Fibroblast of peridontal ligament (primary cell): Measurements from ENCODE around the gene AGAP1.

Experiments used
- DNase-seq: peaks from one replicate; pipeline ENCODE4 v3.0.0-alpha.2; 2010; ENCODE audit errors: extremely low read depth

The AGAP1 gene

DNA sequence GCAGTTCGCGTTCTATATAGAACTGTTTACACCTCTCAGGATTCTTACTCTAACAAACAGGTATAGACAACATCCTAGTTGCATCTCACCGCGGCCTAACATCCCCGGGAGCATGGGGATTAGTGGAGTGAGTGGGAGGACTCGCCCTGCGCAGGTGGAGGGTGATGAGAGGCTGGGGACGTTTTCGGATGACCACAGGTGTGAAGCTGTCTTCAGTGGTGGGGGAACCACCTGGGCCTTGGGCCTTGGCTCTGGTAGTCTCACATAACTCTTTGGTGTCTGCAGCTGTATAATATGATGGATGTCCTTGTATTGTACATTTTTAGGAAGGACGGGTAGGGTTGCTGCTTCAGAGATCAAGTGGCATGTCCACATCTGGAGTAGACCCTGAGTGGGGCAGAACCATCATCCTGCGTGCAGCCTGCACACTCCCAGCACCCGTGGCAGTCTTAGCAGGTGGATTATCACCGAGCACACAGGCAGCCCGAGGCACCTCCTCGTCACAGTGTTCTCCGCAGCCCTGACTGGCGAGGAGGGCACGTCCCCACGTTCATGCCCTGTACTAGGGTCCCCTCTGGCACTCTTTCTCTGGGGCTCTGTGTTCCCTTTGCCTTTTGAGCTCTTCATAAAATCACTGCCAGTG lies 56.0 kb downstream of the AGAP1 start:
- no peak for DNase-seq

DNA sequence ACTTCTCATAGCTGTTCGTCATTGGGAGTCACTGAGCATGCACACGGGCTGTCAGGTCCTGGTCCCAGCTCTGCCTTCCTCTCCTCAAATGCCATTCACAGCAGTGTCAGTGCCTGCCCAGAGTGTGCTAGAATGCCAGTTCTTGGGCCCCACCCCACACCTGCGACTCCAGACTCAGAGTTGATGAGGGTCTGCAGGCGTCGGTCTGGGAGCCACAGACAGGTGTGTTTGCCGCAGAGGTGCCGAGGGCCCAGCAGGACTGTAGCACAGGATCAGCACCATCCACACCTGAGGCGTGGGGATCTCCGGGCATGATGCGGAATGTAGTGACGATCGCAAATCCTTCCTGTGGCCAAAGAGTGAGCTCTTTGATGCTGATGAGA lies 56.5 kb downstream of the AGAP1 start:
- DNase-seq, result no peak

DNA sequence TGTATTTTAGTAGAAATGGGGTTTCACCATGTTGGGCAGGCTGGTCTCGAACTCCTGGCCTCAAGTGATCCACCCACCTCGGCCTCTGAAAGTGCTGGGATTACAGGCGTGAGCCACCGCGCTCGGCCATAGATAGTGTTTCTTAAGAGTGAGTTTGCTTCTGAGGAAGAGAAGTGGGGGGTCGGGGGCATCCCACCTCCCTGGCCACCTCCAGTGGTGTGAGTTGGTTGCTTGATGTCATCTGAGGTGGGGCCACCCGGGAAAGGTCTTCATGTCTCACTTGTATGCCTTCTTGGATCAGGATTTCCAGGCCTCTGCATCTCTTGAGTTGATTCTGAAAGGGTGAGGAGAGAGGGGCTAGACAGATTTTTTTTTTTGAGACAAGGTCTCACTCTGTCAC lies 57.1 kb downstream of the AGAP1 start:
- DNase-seq, result no peak

DNA sequence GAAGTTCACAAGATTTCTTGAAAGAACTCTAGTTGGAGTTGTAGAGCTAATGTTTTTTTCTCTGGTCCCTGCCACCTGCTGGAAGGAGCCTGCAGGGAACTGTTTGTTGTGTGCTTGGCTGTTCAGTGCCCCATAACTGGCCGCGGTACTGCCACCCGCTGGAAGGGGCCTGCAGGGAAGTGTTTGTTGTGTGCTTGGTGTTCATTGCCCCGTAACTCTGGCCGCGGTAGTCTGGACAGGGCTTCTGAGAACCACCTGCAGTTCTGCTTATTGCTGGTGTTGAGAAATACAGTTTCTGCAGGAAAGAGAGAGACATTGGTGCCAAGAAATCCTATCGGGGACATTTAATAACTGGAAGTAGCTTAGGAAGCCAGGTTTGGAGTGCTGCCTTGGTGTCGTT lies 58.1 kb downstream of the AGAP1 start:
- DNase-seq, result peak; percentile 40

DNA sequence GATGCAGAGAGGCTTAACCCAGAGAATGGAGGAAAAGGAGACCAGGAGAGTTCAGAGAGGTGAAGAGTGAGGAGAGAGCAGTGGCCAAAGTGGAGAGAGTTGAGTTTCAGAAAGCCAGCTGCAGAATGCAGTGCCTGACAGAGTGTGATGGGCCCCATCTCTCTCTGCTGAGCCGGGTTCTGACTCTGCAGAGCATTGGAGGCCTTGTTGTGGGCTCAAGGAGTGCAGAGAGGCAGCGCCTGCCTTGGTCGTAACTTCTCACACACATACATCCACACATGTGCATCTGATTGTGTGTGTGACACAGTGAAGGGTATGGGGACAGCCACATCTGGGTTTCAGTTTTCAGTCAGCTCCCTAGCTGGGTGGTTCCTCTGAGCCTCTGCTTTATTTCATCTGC lies 58.8 kb downstream of the AGAP1 start:
- DNase-seq, result no peak

DNA sequence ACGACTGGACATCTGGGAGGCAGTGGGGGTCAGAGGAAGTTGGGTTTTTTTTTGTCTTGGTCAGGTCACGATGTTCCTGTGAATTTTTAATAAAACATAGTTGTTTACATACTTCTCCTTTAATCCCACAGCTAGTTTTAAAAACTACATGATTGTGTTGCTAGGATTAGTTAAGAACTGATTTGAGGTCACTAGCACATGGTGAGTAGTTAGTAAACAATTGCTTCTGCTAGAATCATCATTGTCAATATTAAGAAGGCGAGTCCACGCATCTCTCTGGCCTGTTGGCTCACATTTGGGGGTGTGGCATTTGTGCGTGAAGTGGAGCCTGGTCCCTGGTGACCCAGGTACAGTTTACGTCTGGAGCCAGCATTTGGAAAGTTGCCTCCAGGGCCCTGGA lies 59.4 kb downstream of the AGAP1 start:
- DNase-seq, result no peak

DNA sequence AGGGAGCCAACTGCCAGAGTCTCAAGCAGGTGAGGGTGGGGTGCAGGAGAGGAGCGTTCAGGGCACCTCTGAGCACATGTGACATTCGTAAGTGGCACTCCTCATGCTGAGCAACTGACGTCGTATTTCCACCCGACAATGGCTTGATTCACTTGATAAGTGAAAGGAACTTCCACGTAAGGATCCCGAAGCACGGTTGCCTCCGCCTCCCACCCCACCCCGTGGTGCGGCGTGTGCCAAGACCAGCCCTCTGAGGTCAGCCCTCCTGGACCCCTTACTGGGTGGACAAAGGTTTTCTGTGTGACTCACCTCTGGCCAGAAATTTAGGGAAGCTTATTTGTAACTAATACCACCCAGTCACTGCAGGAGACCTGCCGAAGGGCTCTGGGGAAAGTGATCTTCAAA lies 59.9 kb downstream of the AGAP1 start:
- no peak for DNase-seq

DNA sequence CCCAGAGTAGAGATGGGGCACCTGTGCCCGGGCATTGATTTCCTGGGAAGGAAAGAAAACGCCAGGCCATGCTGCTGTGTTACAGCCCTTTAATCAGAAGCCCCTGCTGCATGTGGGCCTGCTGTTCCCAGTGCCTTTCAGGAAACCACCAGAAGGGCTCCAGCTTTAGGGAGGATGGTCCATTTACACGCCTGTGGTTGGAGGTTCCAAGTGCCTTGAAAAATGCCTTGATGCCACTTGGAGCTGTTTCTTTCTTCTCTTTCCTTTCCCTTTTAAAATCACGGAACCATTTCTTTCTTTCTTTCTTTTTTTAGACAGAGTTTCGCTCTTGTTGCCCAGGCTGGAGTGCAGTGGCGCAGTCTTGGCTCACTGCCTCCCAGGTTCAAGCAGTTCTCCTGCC lies 60.5 kb downstream of the AGAP1 start:
- no peak for DNase-seq

DNA sequence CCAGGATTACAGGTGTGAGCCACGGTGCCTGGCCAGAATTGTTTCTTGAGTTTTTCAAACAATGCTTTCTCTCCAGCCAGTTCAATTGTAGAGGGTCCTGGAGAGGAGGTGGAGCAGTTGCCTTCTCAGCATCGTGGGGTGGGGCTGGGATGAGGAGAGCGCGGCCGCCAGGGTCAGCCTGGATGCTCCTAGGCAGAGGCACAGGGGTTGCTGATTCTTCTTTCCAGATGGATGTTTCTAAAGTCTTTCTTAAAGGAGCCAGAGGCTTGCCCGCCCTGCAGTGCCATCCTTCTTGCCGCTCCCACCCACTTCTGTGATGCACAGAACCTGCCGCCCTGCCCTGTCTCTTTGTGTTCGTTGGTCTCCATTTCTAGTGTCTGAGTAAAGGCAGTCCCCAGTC lies 61.1 kb downstream of the AGAP1 start:
- no peak for DNase-seq

DNA sequence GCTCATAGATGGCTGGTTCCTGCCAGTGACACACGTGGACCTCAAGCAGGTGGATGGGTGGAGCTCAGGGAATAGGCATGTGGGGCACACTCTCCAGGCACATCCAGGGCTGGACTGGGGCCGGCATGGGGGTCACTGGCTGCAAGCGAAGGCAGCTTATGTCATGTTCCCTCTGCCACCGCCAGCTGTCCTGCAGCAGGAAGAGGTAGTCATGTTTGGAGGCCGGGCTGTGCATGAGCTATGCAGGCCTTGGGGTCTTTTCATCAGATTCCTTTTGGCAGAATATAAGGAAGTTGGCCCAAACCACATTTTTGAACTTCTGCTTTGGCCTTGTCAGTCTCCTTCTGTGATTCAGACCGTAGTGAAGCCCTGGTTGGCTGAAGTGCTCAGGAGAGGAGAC lies 61.5 kb downstream of the AGAP1 start:
- DNase-seq, result no peak

DNA sequence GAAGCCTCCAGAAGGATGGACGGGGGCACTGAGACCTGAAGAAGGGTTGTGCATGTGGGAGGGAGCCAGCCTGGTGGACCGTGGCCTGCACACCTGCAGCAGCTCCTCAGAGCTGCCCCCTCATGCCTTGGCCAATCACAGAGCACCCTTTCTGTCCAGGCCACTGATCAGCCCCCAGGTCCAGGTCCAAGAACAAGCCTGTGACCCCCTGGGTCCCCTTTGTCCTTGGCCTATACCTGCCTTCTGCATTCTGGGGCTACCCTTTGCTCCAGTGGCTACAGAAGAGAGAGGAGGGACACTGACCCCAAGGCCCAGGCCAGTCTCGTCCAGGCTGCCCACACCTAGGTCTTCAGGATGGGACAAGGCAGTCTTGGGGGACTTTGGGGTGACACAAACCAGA lies 62.2 kb downstream of the AGAP1 start:
- no peak for DNase-seq

DNA sequence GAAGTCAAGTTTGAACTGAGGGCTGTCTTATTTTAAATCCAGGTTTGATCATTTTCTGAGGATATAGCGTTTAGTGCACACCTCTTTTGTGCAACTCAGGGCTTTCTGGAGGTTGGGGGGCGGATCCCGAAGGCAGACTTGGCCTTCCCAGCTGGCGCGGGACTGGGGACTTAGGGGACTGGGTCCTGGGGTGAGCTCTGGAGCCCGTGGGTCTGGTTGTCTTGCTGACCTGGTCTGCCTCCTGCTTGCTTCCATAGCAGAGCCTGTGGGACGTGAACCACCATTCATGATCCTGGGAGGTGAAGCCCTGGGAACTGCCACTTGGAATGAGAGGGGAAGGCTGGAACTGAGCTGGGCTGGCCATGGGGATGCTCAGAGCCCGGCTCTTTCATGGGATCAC lies 63.1 kb downstream of the AGAP1 start:
- no peak for DNase-seq

DNA sequence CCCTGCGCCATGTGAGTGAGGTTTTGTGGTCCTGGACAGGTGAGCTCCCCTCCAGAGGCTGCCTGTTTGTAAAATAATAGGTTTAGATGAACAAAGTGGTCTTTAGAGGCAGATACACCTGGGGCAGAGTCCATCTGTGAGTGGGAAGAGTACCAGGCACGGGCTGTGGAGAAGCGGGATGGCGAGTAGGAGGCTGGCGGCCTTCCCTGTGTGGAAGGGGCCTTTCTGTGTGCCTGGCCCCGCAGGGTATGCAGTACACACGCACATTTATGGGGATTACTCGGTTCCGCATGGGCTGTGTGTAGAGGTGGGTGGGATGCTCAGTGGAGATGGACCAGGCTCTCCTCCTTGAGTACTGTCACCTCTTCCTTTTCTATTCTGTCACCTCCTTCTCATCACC lies 64.1 kb downstream of the AGAP1 start:
- DNase-seq, result no peak

DNA sequence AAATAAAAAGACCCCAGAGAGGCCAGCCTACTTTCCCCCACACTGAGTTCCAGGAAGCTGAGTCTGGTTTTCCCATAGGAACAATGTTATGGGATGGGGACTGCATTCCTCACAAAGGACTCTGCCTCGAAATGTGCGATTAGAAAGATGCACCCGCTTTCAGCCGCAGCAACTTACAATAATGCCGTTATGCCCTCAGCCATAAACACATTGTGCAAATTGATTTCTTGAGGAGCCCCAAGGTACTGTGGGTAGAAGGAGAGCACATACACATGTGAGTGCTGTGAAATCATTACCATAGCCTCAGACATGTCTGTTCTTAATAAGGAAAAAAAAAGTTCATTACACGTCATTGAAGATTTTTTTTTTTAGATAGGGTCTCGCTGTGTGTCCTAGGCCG lies 64.7 kb downstream of the AGAP1 start:
- no peak for DNase-seq

DNA sequence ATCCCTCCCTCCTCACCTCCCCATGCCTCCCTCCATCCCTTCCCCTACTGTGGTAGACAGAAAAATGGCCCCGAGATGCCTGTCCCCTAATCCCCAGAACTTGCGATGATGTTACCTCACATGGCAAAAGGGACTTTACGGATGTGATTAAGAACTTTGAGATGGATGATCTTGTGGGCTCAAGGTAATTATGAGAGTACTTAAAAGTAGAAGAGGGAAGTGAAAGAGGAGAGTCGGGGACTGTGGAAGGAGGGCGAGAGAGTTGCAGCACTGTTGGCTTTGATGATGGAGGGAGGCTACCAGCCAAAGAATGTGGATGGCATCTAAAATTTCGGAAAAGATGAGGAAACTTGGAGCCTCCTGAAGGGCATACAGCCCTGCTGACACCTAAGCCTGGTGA lies 66.5 kb downstream of the AGAP1 start:
- no peak for DNase-seq

DNA sequence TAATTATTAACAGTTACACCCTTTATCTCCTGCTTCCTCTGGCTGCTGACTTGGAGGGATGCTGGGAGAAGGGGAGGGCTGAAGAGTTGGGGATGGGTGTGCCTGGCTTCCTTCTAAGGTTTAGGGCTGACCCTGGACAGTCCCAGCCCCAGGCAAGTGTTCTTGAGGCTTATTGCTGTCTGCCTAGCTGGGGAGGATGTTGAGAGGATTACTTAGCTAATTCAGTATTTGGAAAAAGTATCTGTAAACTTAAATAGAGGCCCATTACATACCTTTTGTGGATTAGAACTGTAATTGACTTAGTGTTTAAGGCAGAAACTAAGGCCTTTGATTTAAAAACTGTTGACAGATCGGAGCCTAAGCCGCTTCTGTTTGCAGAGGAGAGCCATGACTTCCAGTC lies 67.6 kb downstream of the AGAP1 start:
- DNase-seq, result no peak

DNA sequence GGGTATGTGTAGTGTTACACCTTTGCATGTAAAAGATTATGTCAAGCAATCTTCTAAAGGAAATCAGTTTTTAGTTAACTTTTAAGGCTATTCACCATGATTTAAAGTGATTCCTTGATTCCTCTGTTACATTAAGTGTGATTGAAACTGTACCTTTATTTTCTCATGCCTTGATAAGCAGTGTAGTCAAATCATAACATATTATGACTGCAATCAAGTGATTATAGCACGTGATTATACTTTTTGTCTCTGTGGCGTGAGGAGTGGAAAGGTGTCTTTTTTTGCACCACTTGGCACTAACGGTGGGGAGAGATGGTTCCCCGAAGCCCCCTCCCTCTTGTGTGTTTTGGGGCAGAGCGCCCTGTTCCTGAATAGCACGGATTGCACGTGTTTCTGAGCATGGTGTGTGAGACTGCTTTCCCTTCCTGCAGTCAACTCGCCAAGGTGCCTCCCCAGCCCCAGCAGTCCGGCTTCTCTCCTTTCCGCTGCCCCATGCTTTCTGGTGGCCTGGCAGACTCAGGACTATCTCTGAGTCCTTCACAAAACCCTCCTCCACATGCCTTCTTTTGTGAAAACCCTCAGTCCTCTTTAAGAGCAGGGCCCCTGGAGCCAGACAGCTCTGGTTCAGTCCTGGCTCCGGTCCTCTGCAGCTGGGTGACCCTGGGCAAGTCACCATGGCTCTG lies 68.4 kb downstream of the AGAP1 start:
- no peak for DNase-seq

DNA sequence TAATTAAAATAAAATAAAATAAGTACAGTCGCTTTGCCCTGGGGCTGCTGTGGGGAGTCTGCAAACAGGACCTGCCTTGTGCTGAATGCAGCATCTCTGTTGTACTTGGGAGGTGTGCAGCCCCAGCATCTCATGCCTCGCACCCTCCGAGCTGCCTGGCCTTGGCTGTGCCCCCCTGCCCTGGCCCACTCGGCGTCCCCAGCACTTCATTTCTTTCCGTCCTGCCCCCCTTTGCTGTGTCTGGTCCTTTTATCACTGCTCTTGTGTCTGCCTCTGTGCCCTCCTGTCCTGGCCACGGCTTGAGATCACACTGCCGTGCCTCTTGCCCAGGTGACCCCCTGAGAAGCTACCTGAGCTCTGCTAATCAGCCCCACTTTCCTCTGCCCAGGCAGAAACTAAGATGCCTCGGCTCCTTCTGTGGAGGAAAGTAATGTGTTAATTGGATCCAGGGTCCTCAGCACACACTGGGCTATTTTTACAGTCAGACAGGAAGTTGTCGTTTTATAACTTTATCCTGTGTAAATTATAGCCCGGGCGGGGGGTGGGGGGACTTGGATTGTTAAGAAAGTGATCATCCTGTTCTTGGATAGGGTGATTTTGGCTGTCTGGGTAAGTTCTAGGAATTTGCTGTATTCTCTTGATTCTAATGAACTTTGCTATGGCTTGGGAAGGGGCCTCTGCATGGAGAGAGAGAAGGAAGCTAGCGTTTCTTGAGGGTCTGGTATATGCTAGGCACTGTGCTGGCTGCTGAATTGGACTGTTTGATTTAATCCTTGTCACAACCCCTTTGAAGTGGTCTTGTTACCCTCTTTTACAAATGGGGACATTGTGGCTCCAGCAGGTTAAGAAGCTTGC lies 69.4 kb downstream of the AGAP1 start:
- no peak for DNase-seq

DNA sequence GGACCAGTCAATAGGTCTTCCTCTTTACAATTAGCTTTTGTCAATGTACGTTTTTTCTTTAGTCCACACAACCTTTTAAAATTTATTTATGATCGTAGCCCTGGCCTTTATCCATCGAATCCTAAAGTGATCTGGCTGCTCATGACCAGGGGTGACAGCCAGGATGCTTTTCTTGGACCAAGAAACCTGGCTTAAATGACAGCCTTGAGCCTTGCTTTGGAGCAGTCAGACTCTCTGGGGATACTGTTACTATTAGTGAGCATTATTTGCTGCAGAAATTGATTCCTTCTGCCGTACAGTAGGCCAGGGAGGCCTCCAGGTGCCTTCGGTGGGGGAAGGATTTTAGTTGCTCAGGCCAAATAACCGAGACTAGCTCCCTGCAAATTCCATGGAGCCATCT lies 70.2 kb downstream of the AGAP1 start:
- no peak for DNase-seq

DNA sequence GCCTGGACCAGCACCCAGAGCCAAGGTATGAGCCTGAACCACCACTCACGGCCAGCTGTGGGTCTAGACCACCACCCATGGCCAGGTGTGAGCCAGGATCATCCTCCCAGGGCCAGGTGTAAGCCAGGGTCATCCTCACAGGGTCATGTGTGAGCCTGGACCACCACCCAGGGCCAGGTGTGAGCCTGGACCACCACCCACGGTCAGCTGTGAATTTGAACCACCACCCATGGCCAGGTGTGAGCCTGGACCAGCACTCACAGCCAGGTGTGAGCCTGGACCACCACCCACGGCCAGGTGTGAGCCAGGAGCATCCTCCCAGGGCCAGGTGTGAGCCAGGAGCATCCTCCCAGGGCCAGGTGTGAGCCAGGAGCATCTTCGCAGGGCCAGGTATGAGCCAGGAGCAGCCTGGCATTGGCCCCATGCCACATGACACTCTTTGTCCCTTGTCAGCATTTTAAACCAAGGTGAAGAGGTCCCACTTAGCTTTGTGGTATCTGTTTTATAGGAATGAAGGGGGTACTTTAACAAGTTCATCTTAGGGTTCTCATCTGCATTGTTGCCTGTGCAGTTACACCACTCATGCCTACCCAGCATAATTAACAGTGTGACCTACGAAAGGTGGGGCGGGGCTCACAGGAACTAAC lies 71.2 kb downstream of the AGAP1 start:
- no peak for DNase-seq

DNA sequence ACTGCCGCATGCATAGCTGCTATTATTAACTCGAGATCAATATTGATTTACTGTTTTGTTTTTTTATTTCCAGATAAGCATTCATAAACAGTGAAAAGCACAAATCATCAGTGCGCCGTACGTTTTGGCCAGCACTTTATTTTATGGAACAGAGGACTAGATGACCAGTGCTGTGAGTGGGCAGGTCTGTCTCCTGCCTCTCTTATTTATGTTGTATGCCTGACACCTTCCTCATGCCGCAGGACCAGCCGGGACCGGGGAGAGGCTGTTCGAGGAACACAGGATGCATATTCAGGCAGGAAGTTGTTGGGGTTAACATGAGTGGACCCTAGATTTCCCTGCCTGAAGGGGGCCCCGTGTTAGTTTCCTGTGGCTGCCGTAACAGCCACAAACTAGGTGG lies 72.6 kb downstream of the AGAP1 start:
- DNase-seq, result no peak

DNA sequence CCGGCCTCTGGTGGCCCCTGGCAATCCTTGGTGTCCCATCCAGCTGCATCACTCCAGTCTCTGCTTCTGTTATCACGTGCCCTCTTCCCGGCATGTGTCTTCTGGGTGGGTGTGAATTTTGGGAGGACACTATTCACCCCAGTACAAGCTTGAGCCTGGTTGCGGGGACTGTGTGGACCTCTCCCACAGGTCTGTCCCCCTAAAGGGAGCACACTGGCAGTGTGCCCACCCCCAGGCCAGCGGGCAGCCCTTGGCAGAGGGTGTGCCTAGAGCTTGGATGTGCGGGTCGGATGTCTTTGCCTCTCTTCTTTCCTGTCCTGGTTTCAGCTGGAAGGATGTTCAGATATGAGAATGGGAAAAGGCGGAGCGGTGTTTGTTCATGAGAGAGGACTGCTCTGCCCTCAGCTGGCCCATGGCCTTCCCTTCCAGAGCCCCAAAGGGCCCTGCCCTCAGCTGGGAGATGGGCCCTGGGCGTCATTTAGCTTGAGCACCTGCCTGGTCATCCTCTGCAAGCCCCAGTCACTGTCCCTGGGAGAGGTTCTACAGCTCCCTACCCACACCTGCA lies 73.2 kb downstream of the AGAP1 start:
- no peak for DNase-seq
